ENCODE measurements around the gene FOXJ3. TPM values are rescaled to one million over a fixed set of nuclear protein-coding genes. Genes with fewer than 3 reads are reported as not detected.

FOXJ3 gene
- total RNA-seq, 2 donors from 2014 or later, result 30.6 to 62.0 TPM

GRCh38 chr1:42133390-42133789 is 201.6 kb downstream of the FOXJ3 start:
- H3K27ac ChIP-seq, result no peak overlapping the region
- no peaks in the 10 kb centered on the region for H3K9me3 ChIP-seq
- no peaks in the 10 kb centered on the region for H3K27me3 ChIP-seq (replicated peaks; ENCODE audit: insufficient read depth)
- no peak overlapping the region for H3K4me3 ChIP-seq
- DNase-seq (ENCODE audit: low spot score), result no peak
- H3K4me1 ChIP-seq (ENCODE audit: control insufficient read depth in 1 of 2, low read depth in 2 of 2), result no peaks in the 10 kb centered on the region
- ATAC-seq (ENCODE audit: insufficient number of reproducible peaks, low FRiP score, low read depth), result no peak
- no peaks in the 10 kb centered on the region for H3K36me3 ChIP-seq
- TF ChIP-seq, protein P1, sequence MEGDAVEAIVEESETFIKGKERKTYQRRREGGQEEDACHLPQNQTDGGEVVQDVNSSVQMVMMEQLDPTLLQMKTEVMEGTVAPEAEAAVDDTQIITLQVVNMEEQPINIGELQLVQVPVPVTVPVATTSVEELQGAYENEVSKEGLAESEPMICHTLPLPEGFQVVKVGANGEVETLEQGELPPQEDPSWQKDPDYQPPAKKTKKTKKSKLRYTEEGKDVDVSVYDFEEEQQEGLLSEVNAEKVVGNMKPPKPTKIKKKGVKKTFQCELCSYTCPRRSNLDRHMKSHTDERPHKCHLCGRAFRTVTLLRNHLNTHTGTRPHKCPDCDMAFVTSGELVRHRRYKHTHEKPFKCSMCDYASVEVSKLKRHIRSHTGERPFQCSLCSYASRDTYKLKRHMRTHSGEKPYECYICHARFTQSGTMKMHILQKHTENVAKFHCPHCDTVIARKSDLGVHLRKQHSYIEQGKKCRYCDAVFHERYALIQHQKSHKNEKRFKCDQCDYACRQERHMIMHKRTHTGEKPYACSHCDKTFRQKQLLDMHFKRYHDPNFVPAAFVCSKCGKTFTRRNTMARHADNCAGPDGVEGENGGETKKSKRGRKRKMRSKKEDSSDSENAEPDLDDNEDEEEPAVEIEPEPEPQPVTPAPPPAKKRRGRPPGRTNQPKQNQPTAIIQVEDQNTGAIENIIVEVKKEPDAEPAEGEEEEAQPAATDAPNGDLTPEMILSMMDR (IDR thresholded peaks at IDR 0.05), result no peak

DNA sequence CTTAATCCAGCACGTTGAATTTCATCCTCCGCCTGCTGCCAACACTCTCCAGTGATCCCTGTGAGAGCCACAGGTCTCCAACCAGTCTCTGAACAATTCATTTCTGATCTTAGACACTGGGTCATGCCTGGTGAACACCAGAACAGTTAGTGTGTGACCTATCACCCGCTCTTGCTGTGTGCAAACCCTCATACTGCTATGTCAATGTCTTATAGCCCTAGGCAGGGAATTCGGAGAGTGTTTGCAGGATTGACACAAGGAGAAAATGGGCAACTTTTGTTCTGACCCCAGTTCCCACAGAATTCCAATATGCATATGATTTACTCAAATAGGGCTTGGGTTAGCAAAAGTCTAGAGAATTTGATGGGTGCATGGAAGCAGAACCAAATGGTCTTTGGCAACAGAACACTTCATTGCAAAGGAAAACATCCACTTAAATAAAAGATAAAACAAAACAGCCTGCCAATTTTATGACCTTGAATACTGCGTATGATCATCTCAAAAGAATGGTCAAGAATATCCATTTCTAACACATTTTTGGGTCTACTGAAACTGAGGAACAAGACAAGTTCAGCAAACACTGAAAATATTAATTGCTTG is 204.9 kb downstream of the FOXJ3 start:
- no peaks in the 10 kb centered on the region for H3K27me3 ChIP-seq (replicated peaks; ENCODE audit: insufficient read depth)
- DNase-seq (ENCODE audit: low spot score) (no peak), ATAC-seq (ENCODE audit: insufficient number of reproducible peaks, low FRiP score, low read depth) (no peak)
- no peaks in the 10 kb centered on the region for H3K4me1 ChIP-seq (ENCODE audit: control insufficient read depth in 1 of 2, low read depth in 2 of 2)
- no peaks in the 10 kb centered on the region for H3K36me3 ChIP-seq
- no peak overlapping the region for H3K4me3 ChIP-seq
- H3K9me3 ChIP-seq, result no peaks in the 10 kb centered on the region
- H3K27ac ChIP-seq, result no peak overlapping the region
- TF ChIP-seq, protein P1 (IDR thresholded peaks at IDR 0.05), result no peak

DNA sequence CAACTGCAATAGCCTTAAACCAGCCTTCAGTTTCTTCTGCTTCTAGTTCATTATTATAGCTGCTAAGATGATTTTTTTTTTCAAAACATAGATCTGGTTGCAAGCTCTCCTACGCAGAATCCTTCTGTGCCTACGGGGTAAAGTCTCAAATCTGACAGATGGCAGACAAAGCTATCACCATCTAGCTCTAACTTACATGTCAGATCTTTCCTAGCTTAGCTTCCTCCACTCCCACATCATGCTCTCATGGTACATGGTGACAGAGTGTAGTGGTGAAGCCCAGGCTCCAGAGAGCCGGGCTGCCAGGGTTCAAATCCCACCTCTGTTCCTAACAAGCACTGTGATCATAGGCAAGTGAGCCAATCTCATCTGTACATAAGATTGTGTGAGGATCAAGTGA is 206.1 kb downstream of the FOXJ3 start:
- no peaks in the 10 kb centered on the region for H3K27me3 ChIP-seq (replicated peaks; ENCODE audit: insufficient read depth)
- no peaks in the 10 kb centered on the region for H3K36me3 ChIP-seq
- DNase-seq (ENCODE audit: low spot score) (no peak), ATAC-seq (ENCODE audit: insufficient number of reproducible peaks, low FRiP score, low read depth) (no peak)
- H3K9me3 ChIP-seq, result no peaks in the 10 kb centered on the region
- no peak overlapping the region for H3K4me3 ChIP-seq
- H3K27ac ChIP-seq, result no peak overlapping the region
- TF ChIP-seq, protein P1 (IDR thresholded peaks at IDR 0.05), result no peak
- no peaks in the 10 kb centered on the region for H3K4me1 ChIP-seq (ENCODE audit: control insufficient read depth in 1 of 2, low read depth in 2 of 2)

- TF ChIP-seq, protein P1 (IDR thresholded peaks at IDR 0.05), result no peak
- Histone ChIP-seq H3K4me3 (no peak overlapping the region), H3K27me3 (replicated peaks; ENCODE audit: insufficient read depth) (no peaks in the 10 kb centered on the region), H3K4me1 (ENCODE audit: control insufficient read depth in 1 of 2, low read depth in 2 of 2) (no peaks in the 10 kb centered on the region), H3K9me3 (no peaks in the 10 kb centered on the region), H3K27ac (no peak overlapping the region), H3K36me3 (no peaks in the 10 kb centered on the region)
- ATAC-seq (ENCODE audit: insufficient number of reproducible peaks, low FRiP score, low read depth) (no peak), DNase-seq (ENCODE audit: low spot score) (no peak)
Observed at GRCh38 chr1:42128499-42128898, 206.5 kb downstream of the FOXJ3 start.

DNA sequence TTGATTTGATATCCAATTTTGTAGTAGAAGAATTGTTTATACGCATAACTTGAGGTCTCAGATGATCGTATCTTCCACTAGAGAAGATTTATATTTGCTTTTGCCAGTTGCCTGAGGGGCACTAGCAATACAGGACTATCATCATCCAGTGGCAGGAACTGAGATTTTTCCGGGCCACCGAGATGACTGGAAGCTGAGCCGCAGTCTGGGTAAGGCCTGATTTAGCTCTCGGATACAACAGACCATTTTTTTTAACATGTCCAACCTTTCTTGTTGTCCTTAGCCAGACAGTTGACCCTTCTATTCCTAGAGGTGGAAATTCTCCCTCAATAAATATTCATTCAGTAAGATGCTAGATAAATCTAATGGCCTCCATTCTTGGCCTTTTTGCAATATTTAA is 207.3 kb downstream of the FOXJ3 start:
- no peaks in the 10 kb centered on the region for H3K9me3 ChIP-seq
- no peak overlapping the region for H3K4me3 ChIP-seq
- no peak for DNase-seq (ENCODE audit: low spot score)
- no peaks in the 10 kb centered on the region for H3K4me1 ChIP-seq (ENCODE audit: control insufficient read depth in 1 of 2, low read depth in 2 of 2)
- no peak for ATAC-seq (ENCODE audit: insufficient number of reproducible peaks, low FRiP score, low read depth)
- H3K36me3 ChIP-seq, result no peaks in the 10 kb centered on the region
- TF ChIP-seq, protein P1 (IDR thresholded peaks at IDR 0.05), result no peak
- no peak overlapping the region for H3K27ac ChIP-seq
- H3K27me3 ChIP-seq (replicated peaks; ENCODE audit: insufficient read depth), result no peaks in the 10 kb centered on the region

Other genes starting within 250 kb of the FOXJ3 start
- not detected for gene GUCA2B, start 181.8 kb downstream of the FOXJ3 start, total RNA-seq
- not detected for gene GUCA2A, start 170.5 kb downstream of the FOXJ3 start, total RNA-seq
- gene RIMKLA, start 45.6 kb upstream of the FOXJ3 start, total RNA-seq, result under 1 TPM; under 0.01 to 0.14 TPM
- 1 to 10 TPM in 1 of 2 donors, not detected in 1; 1.9 TPM for gene ZMYND12, start 120.8 kb upstream of the FOXJ3 start, total RNA-seq
- gene PPCS, start 121.3 kb upstream of the FOXJ3 start, total RNA-seq, result 10 to 100 TPM; 46.0 to 53.3 TPM
- 1 to 10 TPM; 3.0 to 4.9 TPM for gene CCDC30, start 128.1 kb upstream of the FOXJ3 start, total RNA-seq

Measured in thoracic aorta (tissue), 2 donors.